Left ventricle myocardium inferior (tissue), 1 donor: ENCODE measurements around the gene NXPH4. TPM values are rescaled to one million over a fixed set of nuclear protein-coding genes. Genes with fewer than 3 reads are reported as not detected.

Source experiments
- DNase-seq: peaks from one replicate; pipeline ENCODE4 v3.0.0-alpha.2; 2020
- H3K27ac ChIP-seq: fragments of 200-600 bp; replicated peaks from 2 replicates; pipeline ENCODE4 v1.8.0; 2021
- H3K27me3 ChIP-seq: fragments of 200-600 bp; 2 replicates; pipeline ENCODE4 v1.8.0; 2021; ENCODE audit warnings: low read depth
- H3K36me3 ChIP-seq: fragments of 200-600 bp; 2 replicates; pipeline ENCODE4 v1.8.0; 2021
- H3K4me1 ChIP-seq: fragments of 200-600 bp; 2 replicates; pipeline ENCODE4 v1.8.0; 2021
- H3K4me3 ChIP-seq: fragments of 200-600 bp; 2 replicates; pipeline ENCODE4 v1.8.0; 2021; ENCODE audit warnings: mild to moderate bottlenecking, moderate library complexity
- H3K9me3 ChIP-seq: fragments of 200-600 bp; replicated peaks from 2 replicates; pipeline ENCODE4 v1.8.0; 2021
- CTCF ChIP-seq: fragments of 200-600 bp; IDR thresholded peaks from 2 replicates; pipeline ENCODE4 v1.8.0; 2021; ENCODE audit warnings: antibody characterized with exemption, mild to moderate bottlenecking, borderline replicate concordance
- intact Hi-C: fragments of 100-400 bp; cut with micrococcal nuclease; formaldehyde crosslinking; loops from one replicate; pipeline ENCODE4 v1.11.0; 2022
- total RNA-seq: library from RNA; stranded (reverse); fragmentation: NEBNext Ultra II Directional; extraction: Animal tissue kit (Norgen Biotek cat#: 25700); gene quantifications from one replicate; pipeline ENCODE4 v1.2.1, GENCODE V29; 2021
- donor health status: DM: no; HTN: yes; CAD: no; lungs with severe emphysema.

The NXPH4 gene
- total RNA-seq, 1 donor from 2014 or later = 0.44 TPM

GRCh38 chr12:57194253-57194652 is 22.3 kb upstream of the NXPH4 start:
- Histone ChIP-seq H3K27me3 (no peaks in the 10 kb centered on the region), H3K9me3 (no peaks in the 10 kb centered on the region), H3K36me3 (peaks cover 92% of the 10 kb centered on the region), H3K4me3 (no peak overlapping the region), H3K4me1 (peaks cover 15% of the 10 kb centered on the region), H3K27ac (no peak overlapping the region)
- DNase-seq = no peak
- no peak for TF ChIP-seq CTCF
- intact Hi-C loops = no loop called here

GRCh38 chr12:57195186-57195585 is 21.4 kb upstream of the NXPH4 start:
- intact Hi-C loops = no loop called here
- TF ChIP-seq CTCF = no peak
- Histone ChIP-seq H3K27me3 (no peaks in the 10 kb centered on the region), H3K4me3 (no peak overlapping the region), H3K9me3 (no peaks in the 10 kb centered on the region), H3K4me1 (peaks cover 8% of the 10 kb centered on the region), H3K36me3 (peaks cover 99% of the 10 kb centered on the region), H3K27ac (no peak overlapping the region)
- DNase-seq = no peak

GRCh38 chr12:57195611-57196371 is 20.8 kb upstream of the NXPH4 start:
- intact Hi-C loops = no loop called here
- no peak for DNase-seq

GRCh38 chr12:57196439-57196838 is 20.2 kb upstream of the NXPH4 start:
- DNase-seq = no peak
- Histone ChIP-seq H3K4me3 (no peak overlapping the region), H3K4me1 (no peaks in the 10 kb centered on the region), H3K27me3 (no peaks in the 10 kb centered on the region), H3K9me3 (no peaks in the 10 kb centered on the region), H3K36me3 (peaks cover 99% of the 10 kb centered on the region), H3K27ac (no peak overlapping the region)
- intact Hi-C loops = no loop called here
- TF ChIP-seq CTCF = no peak

More at GRCh38 chr12:57195611-57196371, 20.8 kb upstream of the NXPH4 start:
- Histone ChIP-seq H3K27ac (no peak overlapping the region), H3K4me1 (peaks cover 2% of the 10 kb centered on the region), H3K9me3 (no peaks in the 10 kb centered on the region), H3K4me3 (no peak overlapping the region), H3K27me3 (no peaks in the 10 kb centered on the region), H3K36me3 (peaks cover 99% of the 10 kb centered on the region)
- no peak for TF ChIP-seq CTCF

- Histone ChIP-seq H3K9me3 (no peaks in the 10 kb centered on the region), H3K27ac (no peak overlapping the region), H3K36me3 (peaks cover 100% of the 10 kb centered on the region), H3K4me1 (no peaks in the 10 kb centered on the region), H3K4me3 (no peak overlapping the region), H3K27me3 (no peaks in the 10 kb centered on the region)
- DNase-seq = no peak
- TF ChIP-seq CTCF = no peak
- intact Hi-C loops = no loop called here
Measured at GRCh38 chr12:57196956-57197355, 19.6 kb upstream of the NXPH4 start.
